Neural progenitor cell (in vitro differentiated cells): ENCODE measurements around the gene SNAPIN. TPM values are rescaled to one million over a fixed set of nuclear protein-coding genes. Genes with fewer than 3 reads are reported as not detected.

ENCODE experiments used
- DNase-seq: peaks from one replicate; pipeline ENCODE4 v3.0.0-alpha.2; 2016; ENCODE audit warnings: low spot score
- H2AFZ ChIP-seq: fragments of 200-600 bp; sonication (generic); replicated peaks from 2 replicates; pipeline ENCODE4 v1.6.1; 2016; ENCODE audit warnings: antibody characterized with exemption
- H3F3A ChIP-seq: fragments of 200-600 bp; sonication (generic); 2 replicates; pipeline ENCODE4 v1.6.1; 2016; ENCODE audit warnings: antibody characterized with exemption, low read depth
- H3K27ac ChIP-seq: fragments of 200-600 bp; sonication (generic); 2 replicates; pipeline ENCODE4 v1.5.1; 2016; ENCODE audit warnings: mild to moderate bottlenecking
- H3K27me3 ChIP-seq: fragments of 200-600 bp; sonication (generic); 2 replicates; pipeline ENCODE4 v1.6.1; 2016; ENCODE audit warnings: mild to moderate bottlenecking, moderate library complexity
- H3K36me3 ChIP-seq: fragments of 200-600 bp; sonication (generic); 2 replicates; pipeline ENCODE4 v1.5.1; 2016
- H3K4me1 ChIP-seq: fragments of 200-600 bp; sonication (generic); 2 replicates; pipeline ENCODE4 v1.6.1; 2016; ENCODE audit warnings: mixed run types
- H3K4me2 ChIP-seq: fragments of 200-600 bp; sonication (generic); 2 replicates; pipeline ENCODE4 v1.6.1; 2016
- H3K4me3 ChIP-seq: fragments of 200-600 bp; sonication (generic); 2 replicates; pipeline ENCODE4 v1.5.1; 2016
- H3K79me2 ChIP-seq: fragments of 200-600 bp; sonication (generic); 2 replicates; pipeline ENCODE4 v1.6.1; 2016; ENCODE audit warnings: low read depth
- H3K9ac ChIP-seq: fragments of 200-600 bp; sonication (generic); 2 replicates; pipeline ENCODE4 v1.6.1; 2016
- H3K9me3 ChIP-seq: fragments of 200-600 bp; sonication (generic); 2 replicates; pipeline ENCODE4 v1.5.1; 2016; ENCODE audit warnings: low read depth
- H4K20me1 ChIP-seq: fragments of 200-600 bp; sonication (generic); 2 replicates; pipeline ENCODE4 v1.6.1; 2016; ENCODE audit warnings: low read depth
- H3K27ac Mint-ChIP-seq: 3 replicates; pipeline ENCODE4 v1.8.0; 2021; ENCODE audit warnings: mixed read lengths
- H3K27me3 Mint-ChIP-seq: 2 replicates; pipeline ENCODE4 v1.8.0; 2022; ENCODE audit warnings: low read depth, mild to moderate bottlenecking, inconsistent platforms, moderate library complexity, mixed read lengths; ENCODE audit not compliant: insufficient read depth
- H3K36me3 Mint-ChIP-seq: 3 replicates; pipeline ENCODE4 v1.8.0; 2021; ENCODE audit warnings: mixed read lengths
- H3K4me1 Mint-ChIP-seq: 3 replicates; pipeline ENCODE4 v1.8.0; 2021; ENCODE audit warnings: mixed read lengths
- H3K4me3 Mint-ChIP-seq: 3 replicates; pipeline ENCODE4 v1.8.0; 2021; ENCODE audit warnings: mild to moderate bottlenecking, moderate library complexity, mixed read lengths
- H3K9me3 Mint-ChIP-seq: 3 replicates; pipeline ENCODE4 v1.8.0; 2020; ENCODE audit warnings: mixed read lengths
- CTCF ChIP-seq: fragments of 200-600 bp; sonication (generic); IDR thresholded peaks from 2 replicates; pipeline ENCODE4 v1.5.1; 2017; ENCODE audit warnings: antibody characterized with exemption, mild to moderate bottlenecking
- EZH2 ChIP-seq: fragments of 200-600 bp; sonication (generic); IDR thresholded peaks from 2 replicates; pipeline ENCODE4 v1.6.1; 2017; ENCODE audit warnings: antibody characterized with exemption, mild to moderate bottlenecking, moderate library complexity
- EZH2phosphoT487 ChIP-seq: fragments of 200-600 bp; sonication (generic); IDR thresholded peaks from 2 replicates; pipeline ENCODE4 v1.6.1; 2017; ENCODE audit warnings: antibody characterized with exemption
- total RNA-seq: library from RNA; depleted of rRNA; stranded (reverse); fragments of >200 nt; gene quantifications from 2 replicates; pipeline ENCODE4 v1.2.3, GENCODE V29; 2015; ENCODE audit warnings: low replicate concordance

SNAPIN gene
- total RNA-seq, 1 donor from 2014 or later = 52.4 TPM

DNA sequence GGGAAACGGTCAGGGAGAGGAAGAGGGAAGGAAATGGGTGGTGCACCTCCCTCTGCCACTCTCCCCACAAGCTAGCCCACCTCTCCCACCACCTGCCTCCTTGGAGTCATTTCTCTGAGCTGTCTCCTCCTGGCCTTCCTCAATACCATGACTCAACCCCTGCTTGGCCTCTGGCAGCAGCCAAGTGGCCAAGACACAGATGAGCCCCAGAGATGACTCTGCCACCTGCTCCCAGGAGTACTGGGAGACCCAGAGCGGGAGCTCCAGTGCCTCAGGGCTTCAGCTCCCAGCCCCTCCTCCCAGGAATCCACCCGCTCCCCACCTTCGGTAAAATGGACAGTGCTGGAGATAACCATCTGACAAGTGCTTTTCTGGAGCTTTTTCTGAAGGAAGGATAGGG, 48.2 kb upstream of the SNAPIN start:
- Histone ChIP-seq H3K36me3 (no peaks in the 10 kb centered on the region), H3K9ac (no peak overlapping the region), H3F3A (no peaks in the 10 kb centered on the region), H3K4me3 (no peak overlapping the region), H4K20me1 (no peaks in the 10 kb centered on the region), H3K27ac (no peak overlapping the region), H2AFZ (no peak overlapping the region), H3K4me1 (peaks cover 31% of the 10 kb centered on the region), H3K4me2 (no peak overlapping the region), H3K27me3 (no peaks in the 10 kb centered on the region), H3K79me2 (no peaks in the 10 kb centered on the region), H3K9me3 (no peaks in the 10 kb centered on the region)
- Mint-ChIP-seq H3K4me1 (peaks cover 31% of the 10 kb centered on the region), H3K4me3 (no peak overlapping the region), H3K27ac (no peak overlapping the region), H3K27me3 (peaks cover 15% of the 10 kb centered on the region), H3K36me3 (no peaks in the 10 kb centered on the region), H3K9me3 (no peaks in the 10 kb centered on the region)
- DNase-seq = no peak
- TF ChIP-seq EZH2 (no peak), EZH2phosphoT487 (no peak), CTCF (no peak)

- no peaks in the 10 kb centered on the region for H3K36me3 ChIP-seq
- H3K27me3 ChIP-seq = no peaks in the 10 kb centered on the region
- Mint-ChIP-seq H3K4me3 (no peak overlapping the region), H3K27me3 (peaks cover 15% of the 10 kb centered on the region), H3K27ac (no peak overlapping the region), H3K9me3 (no peaks in the 10 kb centered on the region), H3K36me3 (no peaks in the 10 kb centered on the region), H3K4me1 (peaks cover 31% of the 10 kb centered on the region)
- peaks cover 31% of the 10 kb centered on the region for H3K4me1 ChIP-seq
- no peak overlapping the region for H2AFZ ChIP-seq
- H4K20me1 ChIP-seq = no peaks in the 10 kb centered on the region
- H3K79me2 ChIP-seq = no peaks in the 10 kb centered on the region
- DNase-seq = no peak
- no peak overlapping the region for H3K4me2 ChIP-seq
- no peak overlapping the region for H3K4me3 ChIP-seq
- TF ChIP-seq EZH2phosphoT487 (no peak), CTCF (no peak), EZH2 (no peak)
- no peak overlapping the region for H3K9ac ChIP-seq
- H3K9me3 ChIP-seq = no peaks in the 10 kb centered on the region
- no peaks in the 10 kb centered on the region for H3F3A ChIP-seq
- H3K27ac ChIP-seq = no peak overlapping the region
Observed at GRCh38 chr1:153610811-153611301, 47.6 kb upstream of the SNAPIN start.

DNA sequence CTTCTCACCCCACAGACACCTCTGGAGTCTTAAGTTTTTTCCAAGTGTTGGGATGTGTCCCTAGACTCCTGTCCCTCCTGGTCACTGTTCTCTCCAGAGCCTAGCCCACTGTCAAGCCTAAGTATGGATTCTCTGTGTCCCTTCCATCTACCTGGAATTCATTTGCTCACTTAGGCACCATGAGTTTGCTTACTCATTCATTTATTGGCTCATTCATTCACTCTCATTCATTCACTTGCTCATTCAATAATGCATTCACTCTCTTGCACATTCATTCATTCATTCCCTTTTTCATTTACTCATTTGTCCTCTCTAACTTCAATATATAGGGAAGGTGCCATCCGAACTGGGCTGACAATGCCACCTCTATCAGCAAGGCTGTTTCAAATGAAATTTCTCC, 47.1 kb upstream of the SNAPIN start:
- H3K36me3 ChIP-seq = no peaks in the 10 kb centered on the region
- DNase-seq = no peak
- Mint-ChIP-seq H3K9me3 (no peaks in the 10 kb centered on the region), H3K4me3 (peak overlapping the region; percentile 6), H3K27me3 (peaks cover 15% of the 10 kb centered on the region), H3K4me1 (peaks cover 31% of the 10 kb centered on the region), H3K27ac (no peak overlapping the region), H3K36me3 (no peaks in the 10 kb centered on the region)
- H3K4me1 ChIP-seq = peaks cover 31% of the 10 kb centered on the region
- no peaks in the 10 kb centered on the region for H3F3A ChIP-seq
- H2AFZ ChIP-seq = no peak overlapping the region
- no peak for TF ChIP-seq CTCF
- no peak for TF ChIP-seq EZH2phosphoT487
- no peak for TF ChIP-seq EZH2
- H4K20me1 ChIP-seq = no peaks in the 10 kb centered on the region
- H3K4me2 ChIP-seq = no peak overlapping the region
- no peak overlapping the region for H3K4me3 ChIP-seq
- no peaks in the 10 kb centered on the region for H3K9me3 ChIP-seq
- no peak overlapping the region for H3K9ac ChIP-seq
- H3K79me2 ChIP-seq = no peaks in the 10 kb centered on the region
- H3K27ac ChIP-seq = no peak overlapping the region
- H3K27me3 ChIP-seq = no peaks in the 10 kb centered on the region
